IPS-20b (cell line): Measurements from ENCODE around the gene SPG11.
"Not testable (repeated sequence)": the region's sequence is repeated elsewhere in the genome, so short reads cannot be mapped to it uniquely, and the experiment has no call there.

Experiments used
- H3K27ac ChIP-seq: one replicate; pipeline ENCODE4 v1.5.1; 2013; ENCODE audit warnings: low read length
- H3K27me3 ChIP-seq: 2 replicates; pipeline ENCODE4 v1.6.1; 2013; ENCODE audit warnings: mild to moderate bottlenecking, low read length, inconsistent platforms; ENCODE audit not compliant: insufficient read depth
- H3K36me3 ChIP-seq: 2 replicates; pipeline ENCODE4 v1.6.1; 2013; ENCODE audit warnings: low read depth, mild to moderate bottlenecking, inconsistent platforms, low read length, moderate library complexity; ENCODE audit not compliant: insufficient read depth
- H3K4me1 ChIP-seq: 2 replicates; pipeline ENCODE4 v1.6.1; 2013; ENCODE audit warnings: mild to moderate bottlenecking, control low read depth, inconsistent platforms, low read length, moderate library complexity; ENCODE audit not compliant: insufficient read depth
- H3K4me3 ChIP-seq: 2 replicates; pipeline ENCODE4 v1.5.1; 2013; ENCODE audit warnings: mild to moderate bottlenecking, low read length, inconsistent platforms
- H3K9ac ChIP-seq: 2 replicates; pipeline ENCODE4 v1.6.1; 2013; ENCODE audit warnings: low read depth, mild to moderate bottlenecking, inconsistent platforms, low read length, moderate library complexity
- H3K9me3 ChIP-seq: 2 replicates; pipeline ENCODE4 v1.6.1; 2013; ENCODE audit warnings: mild to moderate bottlenecking, low read depth, low read length, inconsistent platforms; ENCODE audit not compliant: insufficient read depth

Gene SPG11

GRCh38 chr15:44663410-44664308 lies at the start of gene SPG11:
SPG11 (minus strand) TSS chr15:44663662; CDS start chr15:44663647, 15 bp downstream.
- Histone ChIP-seq H3K9me3 (no peaks in the 10 kb centered on the region), H3K4me1 (peaks cover 5% of the 10 kb centered on the region; the same call in 1 of the 2 replicates), H3K27ac (peak within 1 kb of the TSS; percentile 96), H3K9ac (peak within 1 kb of the TSS; percentile 95), H3K4me3 (peak within 1 kb of the TSS; percentile 92), H3K36me3 (peaks cover 13% of the 10 kb centered on the region), H3K27me3 (no peaks in the 10 kb centered on the region)

- Histone ChIP-seq H3K27ac (no peak overlapping the region), H3K36me3 (peaks cover 22% of the 10 kb centered on the region), H3K4me1 (peaks cover 5% of the 10 kb centered on the region; the same call in 1 of the 2 replicates), H3K27me3 (peaks cover 17% of the 10 kb centered on the region), H3K9me3 (no peaks in the 10 kb centered on the region), H3K9ac (peak overlapping the region; percentile 80; the same call in 1 of the 2 replicates), H3K4me3 (peak overlapping the region; percentile 87)
These were observed 49.0 kb upstream of the SPG11 start for GRCh38 chr15:44712346-44713005.

- Histone ChIP-seq H3K36me3 (peaks cover 16% of the 10 kb centered on the region), H3K9me3 (no peaks in the 10 kb centered on the region), H3K4me1 (peaks cover 5% of the 10 kb centered on the region; the same call in 1 of the 2 replicates), H3K27me3 (peaks cover 17% of the 10 kb centered on the region), H3K9ac (peak overlapping the region; percentile 80), H3K4me3 (peak overlapping the region; percentile 87), H3K27ac (no peak overlapping the region)
These were observed 48.4 kb upstream of the SPG11 start for GRCh38 chr15:44711743-44712345.

- H3K27ac ChIP-seq, result no peak within 1 kb of the TSS
- peak within 1 kb of the TSS; percentile 80 for H3K9ac ChIP-seq
- H3K27me3 ChIP-seq, result peaks cover 17% of the 10 kb centered on the region
- peaks cover 5% of the 10 kb centered on the region; the same call in 1 of the 2 replicates for H3K4me1 ChIP-seq
- H3K9me3 ChIP-seq, result no peaks in the 10 kb centered on the region
- H3K36me3 ChIP-seq, result peaks cover 9% of the 10 kb centered on the region
- H3K4me3 ChIP-seq, result peak within 1 kb of the TSS; percentile 87
These were observed 47.8 kb upstream of the SPG11 start, which contains the start of the genes B2M and PATL2 for GRCh38 chr15:44711096-44711742. B2M (plus strand) TSS chr15:44711517; CDS start chr15:44711547, 30 bp downstream. PATL2 (minus strand) TSS chr15:44711323; CDS start chr15:44676490, 34,833 bp downstream.

- Histone ChIP-seq H3K27me3 (peaks cover 17% of the 10 kb centered on the region), H3K9me3 (no peaks in the 10 kb centered on the region), H3K4me1 (peaks cover 5% of the 10 kb centered on the region; the same call in 1 of the 2 replicates), H3K4me3 (peak overlapping the region; percentile 87), H3K36me3 (peaks cover 2% of the 10 kb centered on the region; the same call in 1 of the 2 replicates), H3K9ac (peak overlapping the region; percentile 80; the same call in 1 of the 2 replicates), H3K27ac (no peak overlapping the region)
These were observed 47.0 kb upstream of the SPG11 start for GRCh38 chr15:44710236-44711095.

GRCh38 chr15:44706946-44707636 lies 43.6 kb upstream of the SPG11 start:
- Histone ChIP-seq H3K9ac (no peak overlapping the region), H3K27me3 (peaks cover 7% of the 10 kb centered on the region), H3K27ac (no peak overlapping the region), H3K4me1 (peaks cover under 1% of the 10 kb centered on the region; the same call in 1 of the 2 replicates), H3K4me3 (no peak overlapping the region), H3K9me3 (no peaks in the 10 kb centered on the region), H3K36me3 (no peaks in the 10 kb centered on the region)

GRCh38 chr15:44706401-44706800 lies 42.9 kb upstream of the SPG11 start:
- no peak overlapping the region for H3K4me3 ChIP-seq
- H3K27ac ChIP-seq, result no peak overlapping the region
- no peaks in the 10 kb centered on the region for H3K9me3 ChIP-seq
- H3K9ac ChIP-seq, result no peak overlapping the region
- no peaks in the 10 kb centered on the region for H3K4me1 ChIP-seq
- H3K27me3 ChIP-seq, result no peaks in the 10 kb centered on the region; the same call in 1 of the 2 replicates
- H3K36me3 ChIP-seq, result no peaks in the 10 kb centered on the region

- no peak overlapping the region for H3K4me3 ChIP-seq
- no peak overlapping the region for H3K27ac ChIP-seq
These were observed 42.5 kb upstream of the SPG11 start for GRCh38 chr15:44705986-44706385.

GRCh38 chr15:44700676-44701075 lies 37.2 kb upstream of the SPG11 start:
- not testable (repeated sequence) for H3K9ac ChIP-seq, H3K4me1 ChIP-seq, H3K27ac ChIP-seq, H3K4me3 ChIP-seq, H3K27me3 ChIP-seq, H3K9me3 ChIP-seq, H3K36me3 ChIP-seq

More at GRCh38 chr15:44705986-44706385, 42.5 kb upstream of the SPG11 start:
- Histone ChIP-seq H3K9ac (no peak overlapping the region), H3K27me3 (no peaks in the 10 kb centered on the region), H3K4me1 (no peaks in the 10 kb centered on the region), H3K36me3 (no peaks in the 10 kb centered on the region), H3K9me3 (no peaks in the 10 kb centered on the region)

- no peaks in the 10 kb centered on the region for H3K4me1 ChIP-seq
These were observed 35.2 kb upstream of the SPG11 start for GRCh38 chr15:44698641-44699040.

More at GRCh38 chr15:44698641-44699040, 35.2 kb upstream of the SPG11 start:
- Histone ChIP-seq H3K27ac (no peak overlapping the region), H3K9ac (no peak overlapping the region), H3K27me3 (no peaks in the 10 kb centered on the region), H3K9me3 (no peaks in the 10 kb centered on the region), H3K36me3 (no peaks in the 10 kb centered on the region), H3K4me3 (no peak overlapping the region)
